ENCODE measurements around the gene RXFP4. TPM values are rescaled to one million over a fixed set of nuclear protein-coding genes. Genes with fewer than 3 reads are reported as not detected.
A peak's percentile ranks its signal among the peaks of the same experiment; 100 is the strongest.

The RXFP4 gene
- total RNA-seq, 4 donors from 2014 or later: not detected

DNA sequence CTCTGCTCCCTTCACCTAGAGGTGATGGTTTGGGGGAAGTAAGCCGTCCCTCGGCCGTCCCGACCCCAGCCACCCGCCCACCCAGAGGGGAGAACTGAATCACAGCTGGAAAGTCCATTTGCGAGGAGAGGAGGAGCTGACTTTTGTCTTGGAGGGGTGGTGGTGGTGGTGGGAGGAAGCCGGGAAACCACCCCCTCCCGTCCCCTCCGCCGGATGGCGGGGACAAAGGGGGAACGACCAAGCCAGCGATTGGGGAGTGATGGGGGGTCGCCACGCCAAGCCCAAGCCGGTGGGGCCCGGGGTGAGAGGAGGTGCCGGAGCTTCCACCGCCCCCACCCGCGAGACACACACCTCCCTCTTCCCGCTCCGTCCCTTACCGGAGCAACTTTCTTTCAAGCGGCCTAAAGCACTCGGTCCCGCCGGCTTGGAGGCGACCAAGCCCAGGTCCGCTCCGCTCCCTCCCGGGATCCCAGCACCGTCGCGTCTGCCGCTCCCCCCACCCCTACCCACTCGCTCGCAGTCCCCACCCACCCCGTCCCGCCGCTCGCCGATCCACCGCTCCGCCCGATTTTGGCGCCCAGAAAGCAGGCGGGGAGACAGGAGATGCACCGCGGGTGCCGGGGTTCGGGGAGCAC, 36.4 kb downstream of the RXFP4 start:
- Histone ChIP-seq H3K36me3 (no peaks in the 10 kb centered on the region), H3K27ac (peak overlapping the region; percentile 95 to 99), H3K4me3 (peak overlapping the region; percentile 70 to 91), H3K4me1 (peaks cover 5 to 38% of the 10 kb centered on the region in 2 donors), H3K27me3 (no peaks in the 10 kb centered on the region), H3K9me3 (no peaks in the 10 kb centered on the region)
- intact Hi-C loops (cut with DNase I; ENCODE audit: low total_unique reads): no loop called here
- TF ChIP-seq, protein P1, sequence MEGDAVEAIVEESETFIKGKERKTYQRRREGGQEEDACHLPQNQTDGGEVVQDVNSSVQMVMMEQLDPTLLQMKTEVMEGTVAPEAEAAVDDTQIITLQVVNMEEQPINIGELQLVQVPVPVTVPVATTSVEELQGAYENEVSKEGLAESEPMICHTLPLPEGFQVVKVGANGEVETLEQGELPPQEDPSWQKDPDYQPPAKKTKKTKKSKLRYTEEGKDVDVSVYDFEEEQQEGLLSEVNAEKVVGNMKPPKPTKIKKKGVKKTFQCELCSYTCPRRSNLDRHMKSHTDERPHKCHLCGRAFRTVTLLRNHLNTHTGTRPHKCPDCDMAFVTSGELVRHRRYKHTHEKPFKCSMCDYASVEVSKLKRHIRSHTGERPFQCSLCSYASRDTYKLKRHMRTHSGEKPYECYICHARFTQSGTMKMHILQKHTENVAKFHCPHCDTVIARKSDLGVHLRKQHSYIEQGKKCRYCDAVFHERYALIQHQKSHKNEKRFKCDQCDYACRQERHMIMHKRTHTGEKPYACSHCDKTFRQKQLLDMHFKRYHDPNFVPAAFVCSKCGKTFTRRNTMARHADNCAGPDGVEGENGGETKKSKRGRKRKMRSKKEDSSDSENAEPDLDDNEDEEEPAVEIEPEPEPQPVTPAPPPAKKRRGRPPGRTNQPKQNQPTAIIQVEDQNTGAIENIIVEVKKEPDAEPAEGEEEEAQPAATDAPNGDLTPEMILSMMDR (IDR thresholded peaks at IDR 0.05): no peak
- DNase-seq: peak; percentile 60 to 64

DNA sequence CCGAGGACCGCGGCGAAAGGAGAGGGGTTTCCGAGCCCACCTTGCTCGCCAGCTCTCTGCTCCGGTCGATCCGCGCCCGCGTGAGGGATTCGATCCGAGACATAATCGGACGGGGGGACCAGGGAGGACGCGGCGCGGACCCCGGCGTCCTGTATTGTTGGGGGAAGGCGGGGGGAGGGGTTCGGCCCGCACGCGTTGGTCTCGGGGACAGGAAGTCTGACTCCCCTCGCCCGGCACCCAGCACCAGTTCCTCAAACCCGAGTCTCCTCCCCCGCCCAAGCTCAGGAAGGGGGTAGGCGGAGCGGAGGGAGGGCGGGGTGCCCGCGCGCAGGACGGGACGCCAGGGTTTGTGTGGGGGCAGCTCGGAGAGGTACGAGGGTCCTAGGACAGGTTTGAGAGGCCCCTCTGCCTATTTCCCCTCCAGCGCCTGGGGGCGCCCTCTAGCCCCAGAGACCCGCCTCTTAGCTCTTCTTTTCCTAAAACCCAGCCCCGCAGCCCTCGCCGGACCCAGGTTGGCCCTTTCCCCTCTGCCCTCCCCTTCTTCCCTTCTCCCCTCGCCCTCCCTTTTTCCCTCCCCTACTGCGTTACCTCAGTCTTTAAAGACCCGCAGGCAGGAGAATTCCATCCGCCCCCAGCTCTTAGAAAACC, 37.0 kb downstream of the RXFP4 start, which contains the start of gene ARHGEF2:
TSS of gene ARHGEF2 (minus strand) at position 223 of the 648 bp plus-strand sequence. CDS start at position 103, 120 bp downstream.
- H3K4me3 ChIP-seq: peak within 1 kb of the TSS; percentile 70 to 91
- TF ChIP-seq POLR2A (IDR thresholded peaks at IDR 0.05): peak; percentile 48 to 72
- TF ChIP-seq, protein P1 (IDR thresholded peaks at IDR 0.05): peak in 3 of 4 experiments; percentile 19 to 20 (median 20)
- H3K9me3 ChIP-seq: no peaks in the 10 kb centered on the region
- peak; percentile 84 for DNase-seq
- H3K36me3 ChIP-seq: no peaks in the 10 kb centered on the region
- H3K4me1 ChIP-seq: peaks cover 5 to 38% of the 10 kb centered on the region in 2 donors
- no peaks in the 10 kb centered on the region for H3K27me3 ChIP-seq
- intact Hi-C loops (cut with DNase I; ENCODE audit: low total_unique reads): no loop called here
- peak within 1 kb of the TSS; percentile 95 to 99 for H3K27ac ChIP-seq

DNA sequence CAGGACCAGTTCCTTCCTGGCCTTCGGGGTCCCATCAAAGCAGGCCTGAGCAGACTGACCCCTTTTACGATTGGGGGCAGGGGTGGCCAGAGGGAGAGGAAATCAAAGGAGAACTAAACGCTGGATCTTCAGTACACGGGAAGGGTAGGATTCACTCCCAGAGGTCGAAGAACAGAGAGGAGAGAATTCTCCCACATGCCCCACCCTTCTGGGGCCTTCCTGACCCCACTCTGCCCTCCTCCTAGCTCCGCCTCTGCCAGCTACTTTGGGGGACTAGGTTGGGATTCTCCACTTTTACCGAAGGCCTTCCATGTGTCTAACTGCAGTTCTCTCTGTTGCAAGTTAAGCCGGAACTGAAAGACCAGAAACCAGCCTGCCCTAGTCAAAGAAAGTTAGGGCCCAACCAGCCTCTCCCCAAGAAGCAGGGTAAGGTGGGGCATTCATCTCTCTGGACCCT, 37.6 kb downstream of the RXFP4 start:
- peak overlapping the region; percentile 95 to 99 for H3K27ac ChIP-seq
- peaks cover 5 to 38% of the 10 kb centered on the region in 2 donors for H3K4me1 ChIP-seq
- H3K9me3 ChIP-seq: no peaks in the 10 kb centered on the region
- peak; percentile 55 to 56 for DNase-seq
- H3K27me3 ChIP-seq: no peaks in the 10 kb centered on the region
- H3K36me3 ChIP-seq: no peaks in the 10 kb centered on the region
- intact Hi-C loops (cut with DNase I; ENCODE audit: low total_unique reads): no loop called here
- no peak for TF ChIP-seq POLR2A (IDR thresholded peaks at IDR 0.05)
- TF ChIP-seq, protein P1 (IDR thresholded peaks at IDR 0.05): no peak
- H3K4me3 ChIP-seq: peak overlapping the region; percentile 70 to 91

DNA sequence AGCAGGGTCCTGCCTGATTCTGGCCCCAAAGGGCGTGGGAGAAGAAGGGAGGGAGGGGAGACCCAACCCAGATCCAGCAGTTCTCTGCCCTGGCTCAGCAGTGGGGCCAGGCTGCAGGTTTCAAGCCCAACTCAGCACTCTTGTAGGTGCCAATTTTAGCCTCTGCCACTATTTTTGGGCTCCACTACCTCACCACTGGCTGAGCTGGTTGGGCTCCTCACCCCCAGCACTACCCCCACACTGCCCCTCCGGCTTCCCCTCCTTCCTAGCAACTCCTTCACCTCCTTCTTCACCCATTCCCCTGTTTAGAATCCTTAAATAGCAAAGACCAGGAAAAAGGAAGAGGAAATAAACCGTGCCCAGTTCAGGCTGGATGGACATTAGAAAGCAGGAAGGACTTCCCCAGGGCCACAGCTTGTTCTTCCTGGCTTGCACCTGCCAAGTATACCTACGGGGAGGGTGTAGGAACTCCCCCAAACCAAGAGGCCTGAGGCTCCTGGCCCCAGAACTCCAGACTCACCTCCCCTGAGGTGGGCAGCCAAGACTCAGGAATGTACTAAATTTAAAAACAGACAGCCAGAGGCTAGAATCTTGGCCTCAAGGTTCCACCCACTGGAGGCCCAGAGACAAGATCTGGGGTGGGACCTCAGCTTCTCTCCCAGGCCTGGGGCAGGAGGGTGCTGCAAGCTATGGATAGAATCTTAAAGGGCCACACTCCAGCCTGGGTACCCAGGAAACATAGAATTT, 38.3 kb downstream of the RXFP4 start:
- intact Hi-C loops (cut with DNase I; ENCODE audit: low total_unique reads): no loop called here
- H3K4me1 ChIP-seq: peaks cover 5 to 33% of the 10 kb centered on the region in 2 donors
- peak overlapping the region; percentile 70 to 91 for H3K4me3 ChIP-seq

More for the DNA sequence above, 38.3 kb downstream of the RXFP4 start:
- Histone ChIP-seq H3K36me3 (no peaks in the 10 kb centered on the region), H3K27ac (peak overlapping the region; percentile 95 to 99), H3K27me3 (no peaks in the 10 kb centered on the region), H3K9me3 (no peaks in the 10 kb centered on the region)
- TF ChIP-seq, protein P1 (IDR thresholded peaks at IDR 0.05): no peak
- TF ChIP-seq POLR2A (IDR thresholded peaks at IDR 0.05): peak in 1 of 2 donors; percentile 41
- DNase-seq: peak; percentile 56 to 70
